Right lobe of liver (tissue), 6 donors: Measurements from ENCODE around the gene SVIL. TPM values are rescaled to one million over a fixed set of nuclear protein-coding genes. Genes with fewer than 3 reads are reported as not detected.

Experiments
- ATAC-seq, 4 donors: fragments of 200-7000 bp; cut with Tn5 transposase; one replicate each; pipeline ENCODE4 v1.9.1; 2020; ENCODE audit warnings: mild to moderate bottlenecking in 4 of 4, moderate library complexity in 4 of 4
- DNase-seq, 3 donors: peaks; one replicate each; pipeline ENCODE4 v3.0.0-alpha.2; 2020
- H3K27ac ChIP-seq, 3 donors: fragments of 200-600 bp; one replicate each; pipeline ENCODE4 v1.8.0; 2022
- H3K27me3 ChIP-seq, 2 donors: fragments of 200-600 bp; one replicate each; pipeline ENCODE4 v1.8.0; 2022
- H3K36me3 ChIP-seq, 4 donors: fragments of 200-600 bp; sonication (generic) in 1 of 4; one replicate each; pipeline versions ENCODE4 v1.5.1 to v1.8.0; 2017 to 2022; ENCODE audit warnings: control low read depth in 1 of 4
- H3K4me1 ChIP-seq, 4 donors: fragments of 200-600 bp; sonication (generic) in 1 of 4; one replicate each; pipeline versions ENCODE4 v1.5.1 to v1.8.0; 2017 to 2022; ENCODE audit warnings: control low read depth in 1 of 4
- H3K4me3 ChIP-seq, 3 donors: fragments of 200-600 bp; one replicate each; pipeline ENCODE4 v1.8.0; 2022
- H3K9me3 ChIP-seq, 4 donors: fragments of 200-600 bp; sonication (generic) in 1 of 4; one replicate each; pipeline versions ENCODE4 v1.5.1 to v1.8.0; 2017 to 2022; ENCODE audit warnings: control low read depth in 1 of 4
- POLR2A ChIP-seq: fragments of 450-650 bp; IDR thresholded peaks from one replicate; pipeline ENCODE4 v1.6.1; 2017; ENCODE audit warnings: antibody characterized with exemption, mild to moderate bottlenecking
- whole genome bisulfite sequencing: methylation state at CpG from one replicate; pipeline ENCODE4 v1.1.6; 2018; ENCODE audit warnings: low coverage, low lambda C conversion rate; ENCODE audit not compliant: insufficient coverage; ENCODE audit errors: missing lambda C conversion rate; 5-methylcytosine and 5-hydroxymethylcytosine counted together
- intact Hi-C, 2 donors: fragments of 100-400 bp; cut with DNase I; formaldehyde crosslinking; loops; one replicate each; pipeline versions ENCODE4 v1.11.2 to v1.14.1; 2022
- total RNA-seq, 6 experiments: library from RNA; depleted of rRNA in 2 of 6; stranded (reverse); fragments of >200 nt in 2 of 6; fragmentation: NEBNext Ultra II Directional in 3 of 6; extraction: Animal tissue kit (Norgen Biotek cat#: 25700) in 3 of 6; gene quantifications; one replicate each; pipeline versions ENCODE4 v1.1.0 to v1.2.4, GENCODE V29; 2016 to 2023
- TF ChIP-seq, protein P1 (sequence below), 4 donors: fragments of 200-600 bp in 3 of 4; fragments of 450-650 bp in 1 of 4; IDR thresholded peaks; one replicate each; pipeline versions ENCODE4 v1.5.1 to v1.8.0; 2016 to 2022; ENCODE audit warnings: antibody characterized with exemption in 4 of 4, mild to moderate bottlenecking in 2 of 4
- donor health status: DM: no; HTN: yes; CAD: no.
- donor health status: DM: no; HTN: no; CAD: no.
- donor health status: DM: no; HTN: no; CAD: no.
- donor health status: DM: no; HTN: yes; CAD: no.
- donor health status: DM: no; HTN: yes; CAD: no.

Gene SVIL
- total RNA-seq, 6 experiments from 2014 or later: 12.3 to 15.1 (median 13.6) TPM

DNA sequence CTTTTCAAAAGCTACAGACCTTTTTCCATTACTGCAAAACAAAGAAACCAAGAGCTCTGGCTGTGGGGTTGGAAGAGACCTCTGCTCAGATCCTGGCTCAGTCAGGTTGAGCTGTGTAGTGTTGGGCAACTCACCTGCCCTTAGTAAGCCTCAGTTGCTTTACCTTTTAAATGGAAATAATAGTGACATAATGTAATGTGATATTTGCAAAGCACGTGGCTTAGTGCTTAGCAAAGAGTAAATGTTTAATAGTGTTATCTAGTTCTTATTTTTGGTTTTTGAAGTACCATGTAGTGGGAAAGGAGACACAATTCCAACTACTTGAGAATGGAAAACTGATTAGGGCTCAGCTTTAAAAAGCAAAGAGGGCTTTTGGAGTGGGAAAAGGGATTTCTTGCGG, 100.2 kb downstream of the SVIL start:
- no peak for TF ChIP-seq POLR2A
- Histone ChIP-seq H3K4me1 (peaks cover 0 to 13% (median 4%) of the 10 kb centered on the region in 4 donors), H3K4me3 (no peak overlapping the region), H3K36me3 (peaks cover 0 to 3% (median 0%) of the 10 kb centered on the region in 4 donors), H3K9me3 (no peaks in the 10 kb centered on the region), H3K27ac (no peak overlapping the region), H3K27me3 (no peaks in the 10 kb centered on the region)
- no peak for DNase-seq
- intact Hi-C loops: no loop called here
- 58% methylated on average over 2 of the region's 2 CpGs for WGBS
- no peak for ATAC-seq

DNA sequence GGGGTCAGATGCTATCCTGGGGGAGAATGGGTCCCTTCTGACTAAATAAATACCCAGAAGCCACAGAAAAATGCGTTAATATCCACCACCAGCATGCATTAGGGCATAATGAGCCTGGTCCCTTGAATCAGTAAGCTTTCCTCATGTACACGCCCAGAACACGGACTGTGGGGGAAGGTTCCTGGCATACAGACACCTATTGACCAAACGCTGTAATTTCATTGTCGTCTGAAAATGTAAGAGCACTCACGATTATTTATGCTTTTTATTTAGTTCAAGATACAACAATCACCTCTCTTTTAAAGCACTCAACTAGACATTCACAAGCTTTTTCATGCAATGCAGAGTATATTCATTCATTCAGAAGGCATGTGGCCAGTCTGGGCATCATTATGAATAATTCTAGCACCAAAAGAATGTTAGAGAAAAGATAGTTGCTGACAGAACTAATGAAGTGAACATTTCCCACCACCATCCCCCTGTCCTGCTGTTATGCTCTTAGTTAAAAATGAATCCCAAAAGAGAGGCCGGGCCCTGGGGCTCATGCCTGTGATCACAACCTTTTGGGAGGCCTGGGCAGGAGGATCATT, 101.0 kb downstream of the SVIL start:
- Histone ChIP-seq H3K27ac (no peak overlapping the region), H3K27me3 (no peaks in the 10 kb centered on the region), H3K36me3 (peaks cover 0 to 3% (median 0%) of the 10 kb centered on the region in 4 donors), H3K4me1 (peaks cover 0 to 13% (median 4%) of the 10 kb centered on the region in 4 donors), H3K4me3 (no peak overlapping the region), H3K9me3 (no peaks in the 10 kb centered on the region)
- TF ChIP-seq, protein P1, sequence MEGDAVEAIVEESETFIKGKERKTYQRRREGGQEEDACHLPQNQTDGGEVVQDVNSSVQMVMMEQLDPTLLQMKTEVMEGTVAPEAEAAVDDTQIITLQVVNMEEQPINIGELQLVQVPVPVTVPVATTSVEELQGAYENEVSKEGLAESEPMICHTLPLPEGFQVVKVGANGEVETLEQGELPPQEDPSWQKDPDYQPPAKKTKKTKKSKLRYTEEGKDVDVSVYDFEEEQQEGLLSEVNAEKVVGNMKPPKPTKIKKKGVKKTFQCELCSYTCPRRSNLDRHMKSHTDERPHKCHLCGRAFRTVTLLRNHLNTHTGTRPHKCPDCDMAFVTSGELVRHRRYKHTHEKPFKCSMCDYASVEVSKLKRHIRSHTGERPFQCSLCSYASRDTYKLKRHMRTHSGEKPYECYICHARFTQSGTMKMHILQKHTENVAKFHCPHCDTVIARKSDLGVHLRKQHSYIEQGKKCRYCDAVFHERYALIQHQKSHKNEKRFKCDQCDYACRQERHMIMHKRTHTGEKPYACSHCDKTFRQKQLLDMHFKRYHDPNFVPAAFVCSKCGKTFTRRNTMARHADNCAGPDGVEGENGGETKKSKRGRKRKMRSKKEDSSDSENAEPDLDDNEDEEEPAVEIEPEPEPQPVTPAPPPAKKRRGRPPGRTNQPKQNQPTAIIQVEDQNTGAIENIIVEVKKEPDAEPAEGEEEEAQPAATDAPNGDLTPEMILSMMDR (IDR thresholded peaks at IDR 0.05): no peak
- TF ChIP-seq POLR2A: no peak
- intact Hi-C loops: no loop called here
- DNase-seq (no peak), ATAC-seq (no peak)
- 70% methylated on average over 7 of the region's 7 CpGs for WGBS

DNA sequence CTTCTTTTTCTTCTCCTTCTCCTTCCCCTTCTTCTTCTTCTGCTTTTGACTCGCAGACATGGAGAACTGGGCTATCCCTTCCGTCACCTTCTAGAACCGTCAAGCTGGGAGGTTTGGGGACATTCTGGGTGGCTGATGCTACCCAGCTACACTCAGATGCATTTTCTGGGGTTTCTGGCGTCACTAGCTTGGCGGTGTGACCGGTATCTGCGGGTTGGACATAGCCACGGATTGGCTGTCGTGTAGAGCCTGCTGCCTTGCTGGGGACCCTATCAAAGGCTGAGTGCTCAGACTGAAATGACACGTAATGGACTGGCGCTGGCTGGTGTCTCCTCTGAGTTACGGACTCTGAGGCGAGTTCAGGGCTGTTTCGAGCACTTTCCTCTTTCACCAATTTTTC, 101.7 kb downstream of the SVIL start:
- Histone ChIP-seq H3K4me3 (no peak overlapping the region), H3K4me1 (peaks cover 0 to 13% (median 4%) of the 10 kb centered on the region in 4 donors), H3K27me3 (no peaks in the 10 kb centered on the region), H3K9me3 (no peaks in the 10 kb centered on the region), H3K27ac (no peak overlapping the region), H3K36me3 (peaks cover 0 to 3% (median 0%) of the 10 kb centered on the region in 4 donors)
- DNase-seq: no peak
- no peak for ATAC-seq
- 82% methylated on average over 13 of the region's 14 CpGs for WGBS
- intact Hi-C loops: no loop called here
- TF ChIP-seq, protein P1 (IDR thresholded peaks at IDR 0.05): no peak
- TF ChIP-seq POLR2A: no peak

DNA sequence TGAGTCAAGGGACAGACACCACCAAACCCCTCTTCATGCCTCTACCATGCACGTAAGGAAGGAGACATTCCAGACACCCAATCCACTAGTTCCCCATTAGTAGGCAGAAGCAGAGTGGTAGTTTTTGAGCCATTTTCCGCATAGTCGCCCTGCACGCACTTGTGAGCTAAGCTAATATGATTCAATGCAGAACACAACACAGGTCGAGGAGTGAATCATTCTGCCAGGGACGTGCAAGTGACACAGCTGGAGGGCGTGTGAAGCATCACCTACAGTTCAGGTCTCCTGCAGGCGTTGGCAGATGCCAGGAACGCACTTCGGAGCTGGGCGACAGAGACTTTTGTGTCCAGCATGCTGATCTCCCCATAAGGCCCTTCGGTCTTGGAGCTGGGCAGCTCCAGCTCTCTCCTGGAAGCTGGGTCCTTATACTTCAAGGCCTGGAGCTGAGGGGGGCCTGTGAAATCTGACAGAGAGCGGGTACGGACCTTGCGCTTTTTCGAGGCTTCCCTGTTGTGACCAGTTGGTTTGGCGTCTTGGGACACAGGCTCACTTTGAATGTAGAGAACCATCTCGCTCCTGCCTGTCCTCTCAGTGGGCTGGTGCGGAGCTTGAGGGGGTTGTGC, 102.4 kb downstream of the SVIL start:
- H3K9me3 ChIP-seq: no peaks in the 10 kb centered on the region
- H3K4me1 ChIP-seq: peaks cover 0 to 13% (median 4%) of the 10 kb centered on the region in 4 donors
- ATAC-seq (no peak), DNase-seq (no peak)
- H3K4me3 ChIP-seq: no peak overlapping the region
- intact Hi-C loops: no loop called here
- no peak overlapping the region for H3K27ac ChIP-seq
- no peaks in the 10 kb centered on the region for H3K27me3 ChIP-seq
- H3K36me3 ChIP-seq: peaks cover 0 to 3% (median 0%) of the 10 kb centered on the region in 4 donors
- WGBS: 97% methylated on average over 6 of the region's 19 CpGs
- no peak for TF ChIP-seq POLR2A
- TF ChIP-seq, protein P1 (IDR thresholded peaks at IDR 0.05): no peak
